Sciatic nerve (tissue), 2 donors: ENCODE data around the gene ZNF436. TPM values are rescaled to one million over a fixed set of nuclear protein-coding genes. Genes with fewer than 3 reads are reported as not detected.

Source experiments
- ATAC-seq: fragments of 200-7000 bp; cut with Tn5 transposase; one replicate; pipeline ENCODE4 v1.9.1; 2020; ENCODE audit warnings: mild to moderate bottlenecking, moderate library complexity
- DNase-seq: peaks from one replicate; pipeline ENCODE4 v3.0.0-alpha.2; 2020; ENCODE audit warnings: low spot score
- intact Hi-C: fragments of 100-400 bp; cut with DNase I; formaldehyde crosslinking; loops from one replicate; pipeline ENCODE4 v1.14.2; 2022
- total RNA-seq: library from RNA; stranded (reverse); fragmentation: NEBNext Ultra II Directional; extraction: Animal tissue kit (Norgen Biotek cat#: 25700); gene quantifications from one replicate; pipeline ENCODE4 v1.2.1, GENCODE V29; 2021
- donor health status: DM: no; HTN: no; CAD: no.
- donor health status: DM: no; HTN: no; CAD: no.

ZNF436 gene
- total RNA-seq, 1 donor from 2014 or later, result 29.5 TPM

DNA sequence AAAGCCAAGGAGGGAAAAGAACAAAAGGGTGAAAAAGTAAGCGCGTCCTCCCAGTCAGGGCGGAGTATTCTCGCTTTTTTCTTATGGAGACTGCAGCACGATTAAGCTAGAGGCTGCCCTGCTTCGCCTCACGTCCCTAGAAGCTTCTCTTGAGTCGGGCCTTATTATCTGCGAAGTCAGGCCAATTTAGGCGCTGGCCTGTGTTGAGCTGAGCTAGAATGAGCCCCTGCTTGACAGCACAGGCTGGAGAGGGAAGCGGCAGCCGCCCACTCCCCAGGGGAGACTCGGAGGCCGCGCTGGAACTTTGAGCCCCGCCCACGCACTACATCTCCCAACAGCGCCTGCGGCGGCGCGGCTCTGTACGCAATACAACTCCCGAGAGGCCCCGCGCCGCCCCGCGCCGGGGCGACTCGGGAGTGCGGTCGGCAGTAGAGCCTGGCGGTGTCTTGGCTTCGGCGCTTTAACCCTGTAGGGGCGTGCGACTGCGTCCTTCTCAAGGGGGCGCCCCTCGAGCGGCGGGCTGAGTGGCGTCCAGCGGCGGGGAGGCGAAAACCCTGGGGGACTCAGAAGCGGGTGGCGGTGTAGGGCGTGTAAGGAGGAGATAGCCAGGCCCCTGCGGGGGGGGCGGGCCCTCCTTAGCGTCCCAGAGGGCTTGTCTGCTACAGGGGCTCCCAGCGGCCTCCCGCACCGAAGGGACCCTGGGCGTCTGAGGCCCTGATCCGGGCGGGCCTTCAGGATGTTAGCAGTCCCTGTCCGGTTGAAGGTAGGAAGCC lies 888 bp downstream of the ZNF436 start:
- intact Hi-C loops, result no loop called here
- ATAC-seq (peak; percentile 92), DNase-seq (peak; percentile 94)

DNA sequence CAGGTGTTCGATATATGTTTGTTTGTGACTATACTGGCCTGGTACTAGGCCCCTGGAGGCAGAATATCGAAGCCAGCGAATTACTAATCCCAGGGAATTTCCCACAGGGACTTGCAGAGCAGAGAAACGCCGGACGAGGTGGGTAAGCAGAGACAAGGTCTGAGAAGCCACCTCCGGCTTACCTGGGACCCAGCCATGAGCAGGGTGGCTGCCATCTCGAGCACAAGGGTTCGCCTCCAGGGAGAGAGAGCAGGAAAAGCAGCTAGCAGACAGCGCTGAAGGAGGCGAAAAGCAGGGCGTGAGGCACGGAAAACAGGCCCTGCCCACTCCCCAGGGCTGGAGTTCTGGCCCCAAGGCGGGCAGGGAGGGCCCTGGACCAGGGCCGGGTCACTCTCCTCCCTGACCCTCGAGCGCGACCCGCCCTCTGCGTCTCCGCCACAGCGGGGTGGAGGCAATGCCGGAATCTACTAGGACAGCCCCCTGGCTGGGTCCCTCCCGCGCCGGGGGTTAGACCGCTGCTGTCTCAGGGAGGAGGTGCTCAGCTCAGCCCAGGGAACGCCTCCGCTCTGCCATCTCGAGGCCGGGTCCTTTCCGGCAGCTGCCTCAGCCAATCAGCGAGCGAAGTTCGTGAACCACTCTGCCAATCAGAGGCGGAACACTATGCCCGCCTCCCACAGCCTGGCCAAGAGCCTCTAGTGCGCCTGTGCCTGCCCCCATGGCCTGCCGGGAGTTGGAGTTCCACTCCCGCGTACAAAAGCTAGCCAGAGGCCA lies 1.7 kb downstream of the ZNF436 start:
- ATAC-seq (peak; percentile 97), DNase-seq (peak; percentile 99)
- intact Hi-C loops, result no loop called here

DNA sequence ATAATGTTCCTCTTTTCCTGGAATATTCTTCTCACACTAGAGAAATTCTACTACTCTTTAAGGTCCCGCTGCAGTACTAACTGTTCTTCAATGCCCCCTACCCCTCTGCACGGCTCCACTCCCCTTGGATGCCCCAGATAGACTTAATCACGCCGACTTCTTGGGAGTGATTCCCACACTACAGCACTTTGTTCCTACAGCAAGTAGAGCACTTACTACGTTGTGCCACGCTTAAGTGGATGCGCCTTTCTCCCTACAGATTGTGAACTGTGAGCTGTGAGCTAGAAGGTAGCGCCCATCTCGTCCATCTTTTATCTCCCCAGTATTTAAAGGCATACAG lies 2.2 kb downstream of the ZNF436 start:
- ATAC-seq (no peak), DNase-seq (no peak)
- intact Hi-C loops, result no loop called here

DNA sequence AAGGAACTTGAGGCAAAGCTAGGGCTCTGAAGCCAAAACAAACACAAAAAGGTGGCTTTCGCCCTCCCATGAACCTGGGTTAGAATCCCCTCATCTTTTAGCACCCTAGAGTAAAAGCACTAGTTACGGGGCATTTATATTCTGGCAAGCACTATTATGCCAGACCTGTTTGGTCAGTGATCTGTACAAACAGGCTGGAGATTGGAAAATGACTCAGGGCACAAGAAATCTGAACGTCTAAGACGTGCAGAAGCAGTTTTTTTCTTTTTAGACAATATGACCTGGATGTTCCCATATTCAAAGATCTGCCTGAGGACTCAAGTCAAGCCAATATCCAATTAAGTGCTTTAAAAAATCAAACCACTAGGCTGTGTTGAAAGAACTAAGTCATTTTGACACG lies 3.0 kb downstream of the ZNF436 start:
- ATAC-seq (no peak), DNase-seq (no peak)
- intact Hi-C loops, result no loop called here

DNA sequence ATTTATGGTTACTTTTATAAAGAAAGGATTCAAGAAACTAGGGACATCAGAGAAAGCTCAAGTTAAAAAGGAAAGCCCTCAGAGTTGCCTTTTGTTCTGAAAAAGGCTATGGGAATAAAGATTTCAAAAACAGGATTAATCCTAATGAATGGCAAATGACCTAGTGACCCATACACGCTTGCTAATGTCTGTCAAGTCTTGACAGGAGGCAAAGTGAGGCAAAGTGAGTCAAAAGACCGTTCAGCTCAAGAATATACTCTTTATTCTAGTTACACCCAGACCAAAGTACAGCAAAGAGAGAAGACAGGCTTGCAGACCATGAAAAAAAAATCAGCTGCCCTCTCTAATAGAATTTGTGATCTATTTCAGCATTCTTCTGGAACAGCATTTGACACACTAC lies 3.5 kb downstream of the ZNF436 start:
- intact Hi-C loops, result no loop called here
- no peak for DNase-seq
- no peak for ATAC-seq

DNA sequence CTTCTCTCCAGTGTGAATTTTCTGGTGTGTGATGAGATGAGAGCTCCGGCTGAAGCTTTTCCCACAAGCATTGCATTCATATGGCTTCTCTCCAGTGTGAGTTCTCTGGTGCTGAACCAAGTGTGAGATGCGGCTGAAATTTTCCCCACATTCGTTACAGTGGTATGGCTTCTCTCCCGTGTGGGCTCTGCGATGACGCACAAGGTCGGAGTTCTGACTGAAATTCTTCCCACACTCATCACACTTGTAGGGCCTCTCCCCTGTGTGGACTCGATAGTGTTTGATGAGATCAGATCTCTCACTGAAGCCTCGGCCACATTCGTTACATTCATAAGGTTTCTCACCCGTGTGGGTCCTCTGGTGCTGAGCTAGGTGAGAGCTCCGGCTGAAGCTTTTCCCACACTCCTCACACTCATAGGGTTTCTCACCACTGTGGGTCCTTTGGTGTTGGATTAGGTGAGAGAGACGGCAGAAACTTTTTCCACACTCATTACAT lies 7.4 kb downstream of the ZNF436 start:
- DNase-seq (no peak), ATAC-seq (no peak)
- intact Hi-C loops, result no loop called here

DNA sequence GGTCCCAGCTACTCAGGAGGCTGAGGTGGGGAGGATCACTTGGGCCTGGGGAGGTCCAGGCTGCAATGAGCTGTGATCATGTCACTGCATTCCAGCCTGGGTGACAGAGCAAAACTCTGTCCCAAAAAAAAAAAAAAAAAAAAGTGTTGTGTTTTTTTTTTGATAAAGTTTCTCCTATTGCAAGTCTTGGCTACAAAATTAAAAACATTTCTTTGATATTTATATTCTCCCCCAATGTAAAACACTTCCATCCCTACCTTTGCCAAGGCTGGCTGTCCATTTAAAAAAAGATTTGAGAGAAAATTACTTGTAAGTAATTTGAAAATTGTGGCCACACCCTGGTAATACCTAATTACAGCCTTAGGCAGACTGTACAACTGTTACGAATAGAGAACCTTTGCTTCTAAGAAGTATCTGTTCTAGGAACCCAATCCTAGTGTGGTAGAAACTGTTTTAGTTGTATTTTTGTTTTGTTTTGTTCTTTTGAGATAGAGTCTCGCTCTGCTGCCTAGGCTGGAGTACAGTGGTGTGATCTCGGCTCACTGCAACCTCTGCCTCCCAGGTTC lies 11.2 kb downstream of the ZNF436 start:
- DNase-seq (no peak), ATAC-seq (no peak)
- intact Hi-C loops, result no loop called here

DNA sequence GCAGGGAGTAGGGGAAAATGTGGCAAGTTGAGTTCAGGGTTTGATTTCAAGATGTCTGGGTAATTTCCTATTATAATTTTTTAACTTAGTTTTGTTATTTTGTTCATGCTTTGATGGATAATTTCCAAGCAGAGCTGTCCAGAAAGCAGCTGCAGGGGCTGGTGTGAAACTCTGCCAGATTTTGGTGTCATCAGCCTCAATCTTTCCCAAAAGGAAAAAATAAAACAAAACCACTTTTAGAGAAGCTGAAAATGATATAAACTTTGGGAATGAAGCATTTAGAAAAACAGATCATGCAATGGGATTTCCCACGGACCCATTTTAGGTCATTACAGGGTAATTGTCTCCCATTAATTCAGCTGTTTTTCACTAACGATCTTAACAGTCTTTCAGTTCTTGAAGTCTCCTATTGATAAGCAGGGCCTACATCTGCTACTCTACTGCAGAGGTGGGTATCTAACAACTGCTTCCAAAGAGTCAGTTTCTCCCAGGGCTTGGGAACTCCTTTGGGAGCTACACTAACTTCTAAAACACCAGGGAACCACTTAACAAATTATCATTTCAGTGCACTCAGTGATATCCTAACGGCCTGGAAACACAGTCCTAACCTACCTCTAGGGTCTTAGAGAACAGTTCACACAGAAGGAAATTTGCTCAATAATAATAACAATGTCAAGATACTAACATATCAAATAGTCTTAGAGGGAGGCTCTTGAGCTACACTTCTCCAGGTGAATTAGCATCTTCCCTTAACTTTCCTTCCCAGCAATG lies 12.3 kb downstream of the ZNF436 start:
- intact Hi-C loops, result no loop called here
- ATAC-seq (peak; percentile 77), DNase-seq (no peak)

DNA sequence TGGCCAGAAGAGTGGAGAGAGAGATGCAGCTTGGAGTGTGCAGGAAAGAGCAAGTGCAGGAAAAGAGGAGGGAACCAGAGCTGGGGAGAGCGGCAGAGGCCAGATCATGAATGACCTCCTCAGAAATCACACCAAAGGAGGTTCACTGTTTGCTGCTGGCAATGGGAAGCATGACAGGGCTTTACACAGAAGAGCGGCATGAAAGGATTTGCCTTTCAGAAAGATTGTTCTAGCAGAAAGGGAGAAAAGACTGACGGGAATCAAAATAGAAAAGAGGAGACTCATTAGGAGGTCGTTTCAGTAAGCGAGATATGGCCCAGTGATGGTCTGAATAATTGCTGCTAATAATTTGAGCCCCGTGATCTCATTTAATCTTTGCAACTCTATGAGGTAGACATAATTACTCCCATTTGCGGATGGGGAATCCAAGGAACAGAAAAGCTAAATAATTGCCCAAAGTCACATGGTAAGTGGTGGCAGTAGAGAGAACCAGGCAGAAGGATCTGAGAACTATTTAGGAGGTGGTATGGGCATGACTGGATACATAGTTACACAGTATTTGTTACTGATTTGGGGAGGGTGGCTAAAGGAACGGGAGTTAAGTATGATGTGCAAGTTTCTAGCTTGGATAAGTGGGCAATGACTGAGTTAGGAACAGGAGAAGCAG lies 13.0 kb downstream of the ZNF436 start:
- peak; percentile 20 for ATAC-seq
- no peak for DNase-seq
- intact Hi-C loops, result no loop called here

DNA sequence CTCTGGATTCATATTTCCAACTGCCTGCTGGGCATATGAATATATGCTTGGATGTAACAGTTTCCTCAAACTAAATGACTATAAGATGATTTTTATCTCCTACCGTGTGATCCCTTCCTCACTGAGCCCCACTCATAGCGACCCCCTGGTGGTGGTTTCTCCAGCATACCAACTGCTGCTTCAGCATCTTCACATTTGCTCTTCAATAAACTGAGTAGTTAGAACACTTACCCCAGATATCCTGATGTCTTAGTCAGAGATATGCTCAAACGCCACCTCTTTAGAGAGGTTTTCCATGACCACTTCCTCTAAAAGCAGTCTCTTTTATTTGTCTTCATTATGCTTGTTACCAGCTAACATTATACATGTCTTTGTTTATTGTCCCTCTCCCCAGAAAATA lies 15.4 kb downstream of the ZNF436 start:
- no peak for ATAC-seq
- no peak for DNase-seq
- intact Hi-C loops, result no loop called here

DNA sequence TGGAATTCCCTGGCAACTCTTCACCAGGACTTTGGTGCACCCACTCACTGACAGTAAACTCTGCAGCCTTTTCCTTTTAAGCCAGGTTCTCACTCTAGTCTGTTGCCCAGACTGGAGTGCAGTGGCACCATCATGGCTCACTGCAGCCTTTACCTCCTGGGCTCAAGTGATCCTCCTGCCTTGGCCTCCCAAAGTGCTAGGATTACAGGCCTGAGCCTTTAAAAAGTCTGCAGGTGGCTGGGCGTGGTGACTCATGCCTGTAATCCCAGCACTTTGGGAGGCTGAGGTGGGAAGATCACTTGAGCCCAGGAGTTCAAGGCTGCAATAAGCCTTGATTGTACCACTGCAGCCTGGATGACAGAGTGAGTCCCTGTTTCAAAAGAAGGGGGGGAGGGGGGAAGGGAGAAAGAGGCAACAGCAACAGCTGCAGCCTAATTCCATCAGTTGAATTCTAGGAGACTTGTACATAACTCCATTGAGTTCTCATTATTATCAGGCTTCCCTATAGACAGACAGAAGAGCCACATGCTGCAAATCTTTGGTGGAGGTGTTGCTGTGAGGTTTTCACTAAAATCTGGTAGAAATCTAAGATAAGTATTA lies 17.4 kb downstream of the ZNF436 start:
- DNase-seq (no peak), ATAC-seq (no peak)
- intact Hi-C loops, result no loop called here

DNA sequence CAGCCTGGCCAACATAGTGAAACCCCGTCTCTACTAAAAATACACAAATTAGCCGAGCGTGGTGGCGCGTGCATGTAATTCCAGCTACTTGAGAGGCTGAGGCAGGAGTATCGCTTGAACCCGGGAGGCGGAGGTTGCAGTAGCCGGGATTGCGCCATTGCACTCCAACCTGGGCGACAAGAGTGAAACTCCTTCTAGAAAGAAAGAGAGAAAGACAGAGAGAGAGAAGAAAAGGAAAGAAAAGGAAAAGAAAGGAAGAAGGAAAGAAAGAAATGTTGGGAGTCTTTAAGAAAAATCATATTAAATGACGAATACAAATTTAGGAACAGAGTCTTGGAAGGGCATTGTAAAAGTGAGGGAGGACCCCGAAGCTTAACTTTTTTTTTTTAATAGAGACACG lies 23.7 kb downstream of the ZNF436 start:
- DNase-seq (no peak), ATAC-seq (no peak)
- intact Hi-C loops, result no loop called here

DNA sequence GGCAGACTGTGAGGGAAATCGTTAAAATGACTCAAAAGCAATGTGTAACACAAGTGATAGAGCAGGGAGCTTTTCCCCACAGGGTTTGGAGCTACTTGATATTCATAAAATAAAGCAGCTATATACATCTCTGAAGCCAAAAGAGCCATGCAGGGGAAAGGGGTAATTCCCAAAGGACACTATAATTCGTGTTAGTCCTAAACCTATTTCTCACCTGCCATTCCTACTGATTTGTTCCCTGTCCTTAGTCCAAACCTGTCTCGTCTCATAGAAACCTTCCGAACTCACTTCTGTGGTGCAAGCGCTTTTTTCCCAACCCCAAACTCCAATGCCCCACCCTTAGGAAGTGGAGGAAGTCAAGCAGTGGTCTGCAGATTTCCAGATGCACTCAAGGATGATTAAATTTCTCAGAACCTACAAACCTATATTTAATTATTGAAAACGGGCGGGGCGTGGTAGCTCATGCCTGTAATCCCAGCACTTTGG lies 24.6 kb downstream of the ZNF436 start:
- intact Hi-C loops, result no loop called here
- no peak for DNase-seq
- peak; percentile 0 for ATAC-seq

DNA sequence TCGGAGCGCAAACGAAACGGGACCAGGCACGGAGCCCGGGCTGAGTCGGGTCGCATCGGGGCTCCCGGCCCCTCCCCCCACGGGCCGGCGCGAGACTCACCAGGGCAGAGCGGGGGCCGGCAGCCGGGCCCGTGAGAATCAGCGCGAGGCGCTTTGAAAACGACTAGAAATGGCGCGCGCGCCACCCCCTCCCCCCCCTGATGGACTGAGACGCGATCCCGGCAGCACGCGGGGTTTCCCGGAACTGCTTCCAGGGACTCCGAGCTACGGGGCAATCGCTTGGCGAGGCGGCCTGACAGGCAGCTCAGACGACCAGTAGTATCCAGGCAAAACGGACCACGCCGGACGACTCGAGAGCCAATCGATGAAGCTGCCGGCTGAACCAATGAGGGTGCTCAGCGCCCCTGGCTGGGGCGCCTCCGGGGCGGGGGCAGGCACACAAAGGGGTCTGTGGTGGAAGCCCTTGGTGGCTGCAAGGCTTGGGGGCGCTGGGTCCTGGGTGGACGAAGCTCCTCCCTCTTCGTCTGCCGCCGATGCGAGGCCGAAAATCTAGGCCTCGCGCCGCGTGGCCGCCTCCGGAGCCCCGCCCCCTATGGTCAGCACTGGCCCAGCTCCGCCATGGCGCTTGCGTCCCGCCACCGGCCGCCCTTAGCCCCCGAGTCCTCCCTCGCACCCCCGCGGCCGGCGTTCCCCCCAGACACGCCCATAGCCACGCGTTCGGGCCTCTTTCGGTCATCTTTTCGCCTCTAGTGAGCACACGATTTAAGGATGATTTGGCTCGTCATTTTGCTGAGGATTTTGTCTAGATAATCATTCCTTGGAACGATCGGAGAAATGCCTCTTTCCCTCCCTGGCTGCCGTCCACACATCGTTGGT lies 25.3 kb downstream of the ZNF436 start, which contains the start of gene HNRNPR:
HNRNPR (minus strand) TSS at position 174 of the 876 bp plus-strand sequence. CDS start 3,276 bp downstream, outside the sequence.
- intact Hi-C loops, result no loop called here
- peak; percentile 100 for DNase-seq

DNA sequence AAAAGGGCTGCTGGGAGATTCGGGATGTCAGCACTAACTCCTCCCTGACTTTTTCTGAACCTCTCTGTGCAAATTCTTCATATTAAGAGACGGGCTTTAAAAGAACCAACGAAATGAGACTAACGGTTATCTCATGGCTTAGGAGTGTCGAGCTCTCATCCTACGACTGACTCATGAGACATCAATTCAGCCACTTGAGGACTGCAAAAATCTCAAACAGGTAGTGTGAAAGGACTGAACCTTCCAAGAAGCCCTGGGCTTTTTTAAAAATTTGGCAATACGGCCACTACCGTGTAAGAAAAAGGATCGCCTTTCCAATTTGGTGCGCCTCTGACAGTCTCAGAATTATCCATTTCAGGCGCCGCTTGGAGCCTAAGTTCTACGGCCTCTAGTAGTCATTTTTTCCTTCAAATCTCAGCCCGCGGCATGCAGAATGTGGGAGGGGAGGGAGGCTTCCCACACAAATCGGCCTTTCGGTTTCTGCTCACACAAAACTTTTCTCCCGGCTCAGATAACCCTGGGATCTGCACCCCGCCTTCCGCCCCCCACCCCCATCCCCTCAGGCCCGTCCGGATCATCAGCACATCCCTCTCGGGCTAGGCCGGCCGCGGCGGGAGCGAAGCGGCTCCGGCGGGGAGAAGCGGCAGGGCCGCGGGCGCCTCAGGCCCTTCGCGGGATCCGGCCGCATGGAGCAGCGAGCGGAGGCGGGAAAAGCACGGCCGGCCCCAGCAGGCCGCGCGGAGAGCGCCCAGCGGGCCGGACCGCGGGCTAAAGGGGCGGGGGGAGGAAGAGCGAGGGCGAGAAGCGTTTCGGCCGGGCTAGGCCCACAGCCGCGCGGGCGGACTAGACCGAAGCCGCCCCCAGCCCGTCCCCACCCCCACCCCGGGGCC lies 26.2 kb downstream of the ZNF436 start:
- ATAC-seq, result no peak
- intact Hi-C loops, result no loop called here
- no peak for DNase-seq

More for the DNA sequence above, 25.3 kb downstream of the ZNF436 start, which contains the start of gene HNRNPR:
- peak; percentile 99 for ATAC-seq

DNA sequence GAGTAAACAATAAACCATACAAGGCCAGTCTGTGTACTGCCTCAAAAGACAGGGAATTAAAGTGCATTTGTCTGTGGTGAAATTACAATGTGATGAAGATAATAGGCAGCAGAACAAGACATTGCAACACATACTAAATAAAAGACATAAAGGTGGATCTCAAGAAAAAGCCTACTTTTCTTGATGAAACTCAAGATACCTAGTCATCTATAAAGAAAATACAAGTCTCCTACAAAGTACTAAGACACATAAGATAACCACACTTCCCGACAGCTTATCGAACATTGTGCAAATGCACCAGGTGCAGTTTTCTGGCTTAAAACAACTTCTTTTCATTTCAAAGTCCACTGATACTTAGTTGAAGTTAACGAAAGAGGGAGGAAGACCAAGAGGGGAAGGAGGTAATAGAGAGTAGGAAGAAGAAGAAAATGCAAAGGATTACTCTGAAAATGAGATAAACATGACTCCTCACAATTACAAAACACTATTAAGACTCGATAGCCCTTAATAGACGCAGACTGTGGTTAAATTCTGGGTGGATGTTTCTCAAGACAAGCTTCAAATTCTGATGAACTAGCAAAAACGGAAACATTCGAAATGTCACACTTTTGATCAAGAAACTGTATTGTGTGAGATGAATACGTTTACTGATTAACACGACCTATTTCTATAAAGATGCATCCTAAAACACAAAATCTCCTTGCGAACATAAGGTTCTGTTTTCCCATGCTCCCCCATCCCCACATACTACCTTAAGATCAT lies 27.5 kb downstream of the ZNF436 start:
- DNase-seq, result no peak
- intact Hi-C loops, result no loop called here
- no peak for ATAC-seq
